ENCODE data around the gene TRMT6.

- TF ChIP-seq CTCF (IDR thresholded peaks at IDR 0.05) (no peak), ZFX (IDR thresholded peaks at IDR 0.05; ENCODE audit: borderline replicate concordance) (no peak)
Measured at GRCh38 chr20:5893052-5893451, 57.3 kb downstream of the TRMT6 start.
